WTC11 (cell line): ENCODE data around the gene MAGI3. TPM values are rescaled to one million over a fixed set of nuclear protein-coding genes. Genes with fewer than 3 reads are reported as not detected.

Source experiments
- ATAC-seq: fragments of 200-7000 bp; cut with Tn5 transposase; 2 replicates; pipeline ENCODE4 v1.10.0; 2021; ENCODE audit warnings: mild to moderate bottlenecking, moderate library complexity
- CTCF ChIA-PET: fragments of 300-600 bp; sonication (Branson Sonifier 250); formaldehyde crosslinking; loops from one replicate; lab custom pipeline; 2021; ENCODE audit warnings: antibody characterized with exemption; lab: Charles Lee
- POLR2A ChIA-PET: fragments of 350-600 bp; sonication (Branson Sonifier 250); formaldehyde crosslinking; loops from one replicate; lab custom pipeline; 2021; ENCODE audit warnings: antibody characterized with exemption; lab: Charles Lee
- DNase-seq: peaks from one replicate; pipeline ENCODE4 v3.0.0; 2021; ENCODE audit warnings: low spot score
- H3K27ac Mint-ChIP-seq: 2 replicates; pipeline ENCODE4 v1.8.0; 2021; ENCODE audit warnings: mixed read lengths
- H3K27me3 Mint-ChIP-seq: 2 replicates; pipeline ENCODE4 v1.8.0; 2021; ENCODE audit warnings: low read depth, mild to moderate bottlenecking, moderate library complexity, mixed read lengths
- H3K36me3 Mint-ChIP-seq: 2 replicates; pipeline ENCODE4 v1.8.0; 2021; ENCODE audit warnings: mixed read lengths
- H3K4me1 Mint-ChIP-seq: 2 replicates; pipeline ENCODE4 v1.8.0; 2022; ENCODE audit warnings: mixed read lengths
- H3K4me3 Mint-ChIP-seq: 2 replicates; pipeline ENCODE4 v1.8.0; 2021; ENCODE audit warnings: mild to moderate bottlenecking, moderate library complexity, mixed read lengths
- H3K9me3 Mint-ChIP-seq: 2 replicates; pipeline ENCODE4 v1.8.0; 2021; ENCODE audit warnings: mixed read lengths
- ATF3 ChIP-seq: sonication (generic); formaldehyde crosslinking; conservative IDR thresholded peaks from 2 replicates; pipeline ENCODE4 v1.8.1; 2022; ENCODE audit warnings: mild to moderate bottlenecking, missing genetic modification reagents
- CREM ChIP-seq: sonication (generic); formaldehyde crosslinking; IDR thresholded peaks from 2 replicates; pipeline ENCODE4 v1.8.1; 2022; ENCODE audit warnings: mild to moderate bottlenecking, missing genetic modification reagents, moderate library complexity
- CTCF ChIP-seq: fragments of 200-600 bp; IDR thresholded peaks from 2 replicates; pipeline ENCODE4 v1.8.0; 2022; ENCODE audit warnings: antibody characterized with exemption
- E2F4 ChIP-seq: sonication (generic); formaldehyde crosslinking; IDR thresholded peaks from 2 replicates; pipeline ENCODE4 v1.8.1; 2022; ENCODE audit warnings: low read depth, mild to moderate bottlenecking, moderate library complexity, missing genetic modification reagents, borderline replicate concordance
- ESRRA ChIP-seq: sonication (generic); formaldehyde crosslinking; IDR thresholded peaks from 2 replicates; pipeline ENCODE4 v1.8.1; 2022; ENCODE audit warnings: mild to moderate bottlenecking, missing genetic modification reagents, borderline replicate concordance
- FOXP4 ChIP-seq: sonication (generic); formaldehyde crosslinking; IDR thresholded peaks from 2 replicates; pipeline ENCODE4 v1.8.0; 2022; ENCODE audit warnings: mild to moderate bottlenecking, missing genetic modification reagents
- HMGA2 ChIP-seq: fragments of 250-450 bp; sonication (Bioruptor Pico); IDR thresholded peaks from 2 replicates; pipeline ENCODE4 v1.4.0; 2021; ENCODE audit warnings: mild to moderate bottlenecking, moderate library complexity
- IRF2 ChIP-seq: sonication (generic); formaldehyde crosslinking; IDR thresholded peaks from 2 replicates; pipeline ENCODE4 v1.8.0; 2022; ENCODE audit warnings: low read depth, missing genetic modification reagents, borderline replicate concordance
- KAT7 ChIP-seq: sonication (generic); formaldehyde crosslinking; IDR thresholded peaks from 2 replicates; pipeline ENCODE4 v1.8.1; 2023; ENCODE audit warnings: missing genetic modification reagents, mild to moderate bottlenecking, borderline replicate concordance
- MLX ChIP-seq: sonication (generic); formaldehyde crosslinking; IDR thresholded peaks from 2 replicates; pipeline ENCODE4 v1.8.1; 2023; ENCODE audit warnings: mild to moderate bottlenecking, missing genetic modification reagents, moderate library complexity
- NFATC4 ChIP-seq: fragments of 250-450 bp; sonication (Bioruptor Pico); IDR thresholded peaks from 2 replicates; pipeline ENCODE4 v1.9.0; 2021; ENCODE audit warnings: mild to moderate bottlenecking
- NFE2L1 ChIP-seq: sonication (generic); formaldehyde crosslinking; IDR thresholded peaks from 2 replicates; pipeline ENCODE4 v1.8.1; 2023; ENCODE audit warnings: missing genetic modification reagents
- NFYB ChIP-seq: sonication (generic); formaldehyde crosslinking; conservative IDR thresholded peaks from 2 replicates; pipeline ENCODE4 v1.8.0; 2022; ENCODE audit warnings: low read depth, missing genetic modification reagents
- NR1H2 ChIP-seq: sonication (generic); formaldehyde crosslinking; IDR thresholded peaks from 2 replicates; pipeline ENCODE4 v1.9.0; 2021; ENCODE audit warnings: mild to moderate bottlenecking, moderate library complexity, missing genetic modification reagents
- NR2C2 ChIP-seq: sonication (generic); formaldehyde crosslinking; IDR thresholded peaks from 2 replicates; pipeline ENCODE4 v1.8.0; 2022; ENCODE audit warnings: mild to moderate bottlenecking, missing genetic modification reagents
- NR3C1 ChIP-seq: sonication (generic); formaldehyde crosslinking; conservative IDR thresholded peaks from 2 replicates; pipeline ENCODE4 v1.8.1; 2023; ENCODE audit warnings: low read depth, mild to moderate bottlenecking, missing genetic modification reagents
- PRRX2 ChIP-seq: fragments of 250-450 bp; sonication (Bioruptor Pico); IDR thresholded peaks from 2 replicates; pipeline ENCODE4 v1.8.0; 2021; ENCODE audit warnings: mild to moderate bottlenecking
- RORB ChIP-seq: fragments of 250-450 bp; sonication (Bioruptor Pico); IDR thresholded peaks from 2 replicates; pipeline ENCODE4 v1.9.0; 2021; ENCODE audit warnings: mild to moderate bottlenecking
- TCF7 ChIP-seq: sonication (generic); formaldehyde crosslinking; IDR thresholded peaks from 2 replicates; pipeline ENCODE4 v1.8.0; 2022; ENCODE audit warnings: mild to moderate bottlenecking, low read depth, missing genetic modification reagents, moderate library complexity
- TEAD4 ChIP-seq: sonication (generic); formaldehyde crosslinking; IDR thresholded peaks from 2 replicates; pipeline ENCODE4 v1.8.0; 2022; ENCODE audit warnings: mild to moderate bottlenecking, missing genetic modification reagents
- TP53 ChIP-seq: sonication (generic); formaldehyde crosslinking; IDR thresholded peaks from 2 replicates; pipeline ENCODE4 v1.8.1; 2023; ENCODE audit warnings: mild to moderate bottlenecking, missing genetic modification reagents
- ZBTB43 ChIP-seq: sonication (generic); formaldehyde crosslinking; IDR thresholded peaks from 2 replicates; pipeline ENCODE4 v1.8.1; 2023; ENCODE audit warnings: mild to moderate bottlenecking, missing genetic modification reagents
- ZNF138 ChIP-seq: sonication (generic); formaldehyde crosslinking; conservative IDR thresholded peaks from 2 replicates; pipeline ENCODE4 v1.8.1; 2022; ENCODE audit warnings: mild to moderate bottlenecking, moderate library complexity, missing genetic modification reagents
- ZNF317 ChIP-seq: sonication (generic); formaldehyde crosslinking; IDR thresholded peaks from 2 replicates; pipeline ENCODE4 v1.8.1; 2023; ENCODE audit warnings: low read depth, mild to moderate bottlenecking, moderate library complexity, missing genetic modification reagents, borderline replicate concordance
- ZNF423 ChIP-seq: fragments of 250-450 bp; sonication (Bioruptor Pico); IDR thresholded peaks from 2 replicates; pipeline ENCODE4 v2.1.2; 2022; ENCODE audit warnings: mild to moderate bottlenecking, moderate library complexity
- ZNF512 ChIP-seq: sonication (generic); formaldehyde crosslinking; IDR thresholded peaks from 2 replicates; pipeline ENCODE4 v1.8.1; 2022; ENCODE audit warnings: missing genetic modification reagents, borderline replicate concordance
- total RNA-seq: library from RNA; stranded (reverse); gene quantifications from 3 replicates; pipeline ENCODE4 v1.2.3, GENCODE V29; 2021

The MAGI3 gene
- total RNA-seq, 1 experiment from 2014 or later, result 9.7 TPM

GRCh38 chr1:113507552-113508214, 117.4 kb downstream of the MAGI3 start (continued):
- TF ChIP-seq PRRX2 (CRISPR knock-in tag) (no peak), ESRRA (no peak), ZNF138 (no peak), NFYB (CRISPR knock-in tag) (no peak), CTCF (no peak), IRF2 (no peak), ZBTB43 (CRISPR knock-in tag) (no peak), TEAD4 (CRISPR knock-in tag) (no peak), ZNF317 (CRISPR knock-in tag) (no peak), ZNF512 (CRISPR knock-in tag) (no peak)

GRCh38 chr1:113508364-113509164, 118.2 kb downstream of the MAGI3 start:
- peaks cover 19% of the 10 kb centered on the region for H3K36me3 Mint-ChIP-seq
- no peaks in the 10 kb centered on the region for H3K27me3 Mint-ChIP-seq
- no peak overlapping the region for H3K4me3 Mint-ChIP-seq
- no peak for ATAC-seq
- POLR2A ChIA-PET, result interaction anchor here (0.6 kb wide), 1 partner anchor 8 kb away, joined by 3 read pairs; no protein-coding TSS in a partner anchor
- no peak overlapping the region for H3K27ac Mint-ChIP-seq
- DNase-seq, result no peak
- CTCF ChIA-PET, result no interaction called here
- H3K9me3 Mint-ChIP-seq, result peaks cover 29% of the 10 kb centered on the region
- H3K4me1 Mint-ChIP-seq, result peaks cover 16% of the 10 kb centered on the region
- TF ChIP-seq NR1H2 (CRISPR knock-in tag), result no peak
- TF ChIP-seq TP53 (CRISPR knock-in tag), result no peak
- no peak for TF ChIP-seq TCF7 (CRISPR knock-in tag)
- TF ChIP-seq MLX (CRISPR knock-in tag), result no peak
- TF ChIP-seq FOXP4 (CRISPR knock-in tag), result no peak
- TF ChIP-seq ZNF423 (CRISPR knock-in tag), result no peak
- no peak for TF ChIP-seq E2F4 (CRISPR knock-in tag)
- TF ChIP-seq NR3C1 (CRISPR knock-in tag), result no peak
- TF ChIP-seq RORB, result no peak
- TF ChIP-seq KAT7 (CRISPR knock-in tag), result no peak
- TF ChIP-seq NR2C2 (CRISPR knock-in tag), result no peak
- TF ChIP-seq ATF3 (CRISPR knock-in tag), result no peak
- no peak for TF ChIP-seq CREM (CRISPR knock-in tag)
- TF ChIP-seq NFE2L1 (CRISPR knock-in tag), result no peak
- TF ChIP-seq HMGA2 (CRISPR knock-in tag), result no peak
- no peak for TF ChIP-seq PRRX2 (CRISPR knock-in tag)
- TF ChIP-seq NFATC4 (CRISPR knock-in tag), result no peak
